CD4-positive, CD25-positive, alpha-beta regulatory T cell (primary cell): Measurements from ENCODE around the gene HEG1. TPM values are rescaled to one million over a fixed set of nuclear protein-coding genes. Genes with fewer than 3 reads are reported as not detected.

Experiments used
- ATAC-seq, 2 donors: fragments of 150-1000 bp; cut with Tn5 transposase; one replicate each; pipeline ENCODE4 v1.10.0; 2021; ENCODE audit warnings: low read depth in 2 of 2, moderate number of reproducible peaks in 2 of 2, moderate library complexity in 1 of 2
- DNase-seq, 3 donors: peaks; one replicate each; pipeline versions ENCODE4 v3.0.0 to v3.0.0-alpha.2; 2012 to 2022; ENCODE audit warnings: mixed read lengths in 1 of 3
- H3K27ac ChIP-seq: one replicate; pipeline ENCODE4 v1.7.0; 2013; ENCODE audit warnings: mild to moderate bottlenecking, low read length; ENCODE audit not compliant: insufficient read depth, poor library complexity, severe bottlenecking
- H3K27me3 ChIP-seq: one replicate; pipeline ENCODE4 v1.7.0; 2013; ENCODE audit warnings: low read length; ENCODE audit not compliant: control insufficient read depth, insufficient read depth
- H3K36me3 ChIP-seq: one replicate; pipeline ENCODE4 v1.7.0; 2013; ENCODE audit warnings: mild to moderate bottlenecking, low read length, moderate library complexity; ENCODE audit not compliant: control insufficient read depth, insufficient read depth
- H3K4me1 ChIP-seq: 2 replicates; pipeline ENCODE4 v1.7.0; 2013; ENCODE audit warnings: mild to moderate bottlenecking, low read length; ENCODE audit not compliant: insufficient read depth, control insufficient read depth, poor library complexity, severe bottlenecking
- H3K4me3 ChIP-seq: one replicate; pipeline ENCODE4 v1.7.0; 2013; ENCODE audit warnings: low read depth, mild to moderate bottlenecking, low read length, moderate library complexity
- H3K9me3 ChIP-seq, 2 experiments: 1 replicate in 1 of 2; 2 replicates in 1 of 2; pipeline ENCODE4 v1.7.0; 2013; ENCODE audit warnings: low read length in 2 of 2, mild to moderate bottlenecking in 1 of 2, moderate library complexity in 1 of 2; ENCODE audit not compliant: control insufficient read depth in 2 of 2
- H3K27ac Mint-ChIP-seq, 3 donors: one replicate each; pipeline ENCODE4 v1.8.0; 2020 to 2022; ENCODE audit warnings: mild to moderate bottlenecking in 3 of 3, mixed read lengths in 3 of 3, moderate library complexity in 2 of 3
- H3K27me3 Mint-ChIP-seq: one replicate; pipeline ENCODE4 v1.8.0; 2022; ENCODE audit warnings: mild to moderate bottlenecking, mixed read lengths
- H3K36me3 Mint-ChIP-seq: one replicate; pipeline ENCODE4 v1.8.0; 2020; ENCODE audit warnings: mixed read lengths
- H3K4me1 Mint-ChIP-seq, 4 donors: one replicate each; pipeline ENCODE4 v1.8.0; 2020 to 2022; ENCODE audit warnings: mixed read lengths in 4 of 4, mild to moderate bottlenecking in 1 of 4
- H3K4me3 Mint-ChIP-seq, 4 donors: one replicate each; pipeline ENCODE4 v1.8.0; 2020 to 2022; ENCODE audit warnings: mild to moderate bottlenecking in 4 of 4, mixed read lengths in 4 of 4, moderate library complexity in 3 of 4
- H3K9me3 Mint-ChIP-seq, 7 donors: one replicate each; pipeline ENCODE4 v1.8.0; 2020 to 2022; ENCODE audit warnings: mixed read lengths in 7 of 7, mild to moderate bottlenecking in 3 of 7, moderate library complexity in 2 of 7
- polyA plus RNA-seq, 4 donors: library from polyadenylated mRNA; unstranded; fragments of 300-500 nt; fragmentation: Illumina TruSeq; gene quantifications; one replicate each; pipeline ENCODE4 v1.2.3, GENCODE V29; 2021
- total RNA-seq: library from RNA; stranded (reverse); gene quantifications from one replicate; pipeline ENCODE4 v1.2.3, GENCODE V29; 2022

HEG1 gene
- total and polyA plus RNA-seq, 5 donors from 2014 or later, result 0.95 to 24.8 (median 2.3) TPM

DNA sequence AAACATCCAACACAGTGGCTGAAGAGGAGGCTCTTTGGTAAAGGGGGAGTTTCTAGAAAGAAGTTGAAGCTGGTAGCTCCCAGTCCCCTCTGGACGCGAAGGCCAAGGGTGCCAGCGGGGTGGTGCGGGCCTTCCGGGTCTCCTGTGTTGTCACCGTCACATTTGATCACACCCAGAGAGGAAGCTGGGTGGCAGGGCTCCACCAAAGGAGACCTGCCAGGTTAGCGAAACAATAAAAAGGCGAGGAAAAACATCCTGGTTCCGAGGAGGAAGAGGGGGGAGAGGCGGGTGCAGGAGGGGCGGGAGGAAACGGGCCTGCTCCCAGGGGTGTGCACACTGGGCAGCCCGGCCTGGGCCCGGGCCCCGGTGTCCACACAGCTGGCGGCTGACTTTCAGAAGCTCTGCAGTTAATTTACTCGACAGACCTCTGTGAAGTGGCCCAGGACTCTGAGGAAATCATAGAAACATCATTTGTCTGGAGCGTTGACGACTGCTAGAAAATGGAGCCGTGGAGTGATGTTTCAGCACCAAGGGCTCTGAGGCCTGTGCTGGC, 12.1 kb downstream of the HEG1 start:
- DNase-seq, result no peak
- Mint-ChIP-seq H3K27ac (no peak overlapping the region), H3K4me3 (no peak overlapping the region), H3K9me3 (no peaks in the 10 kb centered on the region), H3K36me3 (peaks cover 11% of the 10 kb centered on the region), H3K4me1 (peaks cover 11 to 48% (median 24%) of the 10 kb centered on the region in 4 donors), H3K27me3 (no peaks in the 10 kb centered on the region)
- H3K4me1 ChIP-seq, result no peaks in the 10 kb centered on the region
- no peak for ATAC-seq
- no peaks in the 10 kb centered on the region for H3K27me3 ChIP-seq
- no peak overlapping the region for H3K27ac ChIP-seq
- H3K4me3 ChIP-seq, result no peak overlapping the region
- peaks cover 4% of the 10 kb centered on the region for H3K36me3 ChIP-seq
- H3K9me3 ChIP-seq, result no peaks in the 10 kb centered on the region

DNA sequence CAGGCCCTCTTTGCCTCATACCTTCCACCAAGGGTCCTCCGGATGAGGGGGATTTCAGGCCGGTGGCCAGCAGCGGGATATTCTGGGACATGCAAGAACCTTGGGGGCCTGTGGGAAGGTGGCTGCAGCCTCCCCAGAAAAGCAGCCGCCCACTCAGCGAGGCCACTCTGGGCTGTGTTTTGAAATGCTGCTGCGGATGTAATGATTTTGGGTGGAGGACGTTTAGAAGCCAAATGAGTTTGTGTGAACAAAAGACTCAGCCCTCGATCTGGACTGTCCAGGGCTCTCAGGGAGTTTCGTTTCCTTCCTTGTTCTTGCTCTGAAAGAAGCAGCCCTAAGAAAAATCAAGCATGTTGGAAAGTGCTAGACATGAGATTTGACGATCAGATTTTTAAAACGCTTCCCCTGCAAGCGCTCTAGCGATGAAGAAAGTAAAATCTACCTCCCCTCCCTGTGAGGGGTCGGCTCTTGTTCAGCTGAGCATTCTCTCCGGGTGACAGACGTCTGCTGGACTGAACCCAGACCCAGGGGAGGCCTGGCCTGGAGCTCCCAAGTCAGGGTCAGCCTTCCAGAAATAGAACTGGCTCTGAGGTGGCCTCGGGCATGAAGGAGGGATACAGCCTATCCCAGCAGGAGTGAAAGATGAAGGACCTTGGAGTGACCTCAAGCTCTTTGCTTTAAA, 12.9 kb downstream of the HEG1 start:
- Mint-ChIP-seq H3K27ac (no peak overlapping the region), H3K36me3 (peaks cover 11% of the 10 kb centered on the region), H3K9me3 (peaks cover 0 to under 1% (median 0%) of the 10 kb centered on the region in 7 donors), H3K27me3 (no peaks in the 10 kb centered on the region), H3K4me1 (peaks cover 12 to 43% (median 25%) of the 10 kb centered on the region in 4 donors), H3K4me3 (no peak overlapping the region)
- Histone ChIP-seq H3K4me3 (no peak overlapping the region), H3K4me1 (no peaks in the 10 kb centered on the region), H3K27ac (no peak overlapping the region), H3K9me3 (no peaks in the 10 kb centered on the region), H3K36me3 (peaks cover 2% of the 10 kb centered on the region), H3K27me3 (no peaks in the 10 kb centered on the region)
- DNase-seq (no peak), ATAC-seq (no peak)

DNA sequence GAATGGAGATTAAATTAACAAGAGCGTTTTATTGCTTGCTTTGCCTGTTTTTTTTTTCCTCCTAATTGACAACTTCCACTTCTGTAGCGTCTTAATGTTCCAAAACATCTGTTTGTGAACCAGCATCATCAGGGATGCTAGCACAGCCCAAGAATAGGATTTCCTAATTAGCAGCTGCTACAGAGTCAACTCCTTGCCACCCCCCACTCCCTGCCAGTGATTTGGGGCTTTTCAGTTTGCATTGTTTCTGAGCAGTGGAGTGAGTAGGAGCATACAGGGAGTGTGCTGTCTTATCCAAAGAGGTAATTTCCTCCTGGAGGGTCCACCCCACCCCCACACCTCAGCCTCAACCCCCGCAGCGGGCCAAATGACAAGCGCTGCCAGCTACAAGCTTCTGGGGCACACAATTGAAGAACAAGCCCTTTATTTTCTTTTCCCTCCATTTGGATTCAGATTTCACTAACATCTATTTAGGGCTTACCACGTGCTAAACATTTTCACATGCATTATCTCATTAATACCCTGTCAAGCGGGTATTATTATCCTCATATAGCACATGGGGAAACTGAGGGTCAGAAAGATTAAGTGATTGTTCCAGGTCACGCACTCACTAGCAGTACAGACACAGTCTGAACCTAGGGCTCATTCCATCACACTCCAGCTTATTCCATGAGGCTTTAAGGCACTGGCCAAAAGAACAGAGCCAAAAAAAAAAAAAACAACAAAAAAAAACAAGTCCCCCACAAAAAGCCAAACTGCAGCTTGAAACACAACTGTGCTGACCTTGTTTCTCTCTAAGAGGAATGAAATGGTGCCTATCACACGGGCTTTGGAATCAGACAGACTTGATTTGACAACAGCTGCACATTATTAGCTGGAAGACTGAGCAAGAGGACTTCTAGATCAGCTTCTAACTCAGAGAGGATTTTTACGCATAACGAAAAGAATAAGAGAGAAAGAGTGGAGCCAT, 16.4 kb downstream of the HEG1 start:
- Histone ChIP-seq H3K27me3 (no peaks in the 10 kb centered on the region), H3K4me1 (no peaks in the 10 kb centered on the region), H3K9me3 (peaks cover 8 to 10% of the 10 kb centered on the region in 2 experiments), H3K36me3 (no peaks in the 10 kb centered on the region), H3K27ac (no peak overlapping the region), H3K4me3 (no peak overlapping the region)
- peaks cover 14% of the 10 kb centered on the region for H3K36me3 Mint-ChIP-seq
- no peaks in the 10 kb centered on the region for H3K27me3 Mint-ChIP-seq
- DNase-seq (no peak), ATAC-seq (no peak)
- peak overlapping the region in 1 of 3 donors; percentile 48 for H3K27ac Mint-ChIP-seq
- peaks cover 0 to 14% (median 5%) of the 10 kb centered on the region in 7 donors for H3K9me3 Mint-ChIP-seq
- peaks cover 26 to 41% (median 35%) of the 10 kb centered on the region in 4 donors for H3K4me1 Mint-ChIP-seq
- H3K4me3 Mint-ChIP-seq, result no peak overlapping the region

DNA sequence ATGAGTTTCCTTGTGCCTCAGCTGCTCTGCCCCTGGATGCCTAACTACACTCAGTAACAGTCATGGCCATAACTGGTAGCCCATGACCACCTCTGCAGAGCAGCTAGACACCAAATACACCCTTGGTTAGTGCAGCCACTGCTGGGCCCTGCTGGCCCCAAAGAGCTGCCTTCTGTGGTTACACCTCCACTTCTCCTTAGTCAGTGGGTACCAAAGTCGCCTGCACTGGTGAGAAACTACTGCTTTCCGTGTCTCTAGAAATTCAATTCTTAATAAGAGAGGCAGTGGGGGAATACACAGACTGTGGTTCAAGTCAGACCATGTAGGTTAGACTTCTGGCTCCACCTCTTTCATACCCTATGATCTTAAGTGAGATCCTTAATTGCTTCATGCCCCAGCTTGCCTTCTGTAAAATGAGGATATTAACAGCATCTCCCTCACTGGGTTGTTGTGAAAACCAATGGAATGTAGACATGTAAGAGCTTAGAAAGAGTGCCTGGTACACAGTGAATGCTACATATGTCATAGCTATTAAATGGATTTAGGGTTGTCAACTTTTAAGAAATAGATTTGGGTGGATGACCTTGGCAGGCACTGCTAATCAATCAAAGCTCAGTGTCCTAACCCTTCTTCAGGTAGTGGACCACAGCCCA, 18.2 kb downstream of the HEG1 start:
- no peaks in the 10 kb centered on the region for H3K27me3 Mint-ChIP-seq
- H3K9me3 Mint-ChIP-seq, result peaks cover 0 to 14% (median 5%) of the 10 kb centered on the region in 7 donors
- H3K27ac ChIP-seq, result no peak overlapping the region
- peak overlapping the region in 1 of 4 donors; percentile 54 for H3K4me3 Mint-ChIP-seq
- H3K9me3 ChIP-seq, result peaks cover 8 to 10% of the 10 kb centered on the region in 2 experiments
- no peaks in the 10 kb centered on the region for H3K4me1 ChIP-seq
- H3K36me3 ChIP-seq, result no peaks in the 10 kb centered on the region
- peaks cover 31 to 45% (median 35%) of the 10 kb centered on the region in 4 donors for H3K4me1 Mint-ChIP-seq
- H3K4me3 ChIP-seq, result no peak overlapping the region
- ATAC-seq, result no peak
- peak overlapping the region in 1 of 3 donors; percentile 49 for H3K27ac Mint-ChIP-seq
- H3K36me3 Mint-ChIP-seq, result peaks cover 17% of the 10 kb centered on the region
- no peak for DNase-seq
- no peaks in the 10 kb centered on the region for H3K27me3 ChIP-seq

DNA sequence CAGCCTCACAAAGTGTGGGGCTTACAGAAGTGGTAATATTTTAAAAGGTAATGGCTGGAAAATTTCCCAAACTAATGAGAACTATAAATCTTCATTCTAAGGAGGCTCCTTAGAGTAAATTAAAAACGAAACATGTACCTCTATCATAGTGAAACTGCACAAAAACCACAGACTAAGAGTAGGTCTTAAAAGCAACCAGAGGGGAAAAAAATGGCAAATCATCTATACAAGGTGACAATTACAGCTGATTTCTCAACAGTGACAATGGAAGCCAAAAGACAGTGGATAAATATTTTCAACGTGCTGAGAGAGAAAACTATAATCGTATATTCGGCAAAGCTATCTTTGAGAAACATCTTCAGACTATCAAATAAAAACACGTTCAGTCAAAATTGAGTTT, 20.6 kb downstream of the HEG1 start:
- Histone ChIP-seq H3K36me3 (no peaks in the 10 kb centered on the region), H3K27ac (no peak overlapping the region), H3K9me3 (peaks cover 8 to 10% of the 10 kb centered on the region in 2 experiments), H3K4me1 (no peaks in the 10 kb centered on the region), H3K27me3 (no peaks in the 10 kb centered on the region), H3K4me3 (no peak overlapping the region)
- no peaks in the 10 kb centered on the region for H3K27me3 Mint-ChIP-seq
- H3K9me3 Mint-ChIP-seq, result peaks cover 0 to 14% (median 5%) of the 10 kb centered on the region in 7 donors
- ATAC-seq, result no peak
- peaks cover 21% of the 10 kb centered on the region for H3K36me3 Mint-ChIP-seq
- no peak overlapping the region for H3K4me3 Mint-ChIP-seq
- peaks cover 22 to 44% (median 32%) of the 10 kb centered on the region in 4 donors for H3K4me1 Mint-ChIP-seq
- H3K27ac Mint-ChIP-seq, result peak overlapping the region in 1 of 3 donors; percentile 31
- DNase-seq, result peak in 1 of 3 donors; percentile 57

DNA sequence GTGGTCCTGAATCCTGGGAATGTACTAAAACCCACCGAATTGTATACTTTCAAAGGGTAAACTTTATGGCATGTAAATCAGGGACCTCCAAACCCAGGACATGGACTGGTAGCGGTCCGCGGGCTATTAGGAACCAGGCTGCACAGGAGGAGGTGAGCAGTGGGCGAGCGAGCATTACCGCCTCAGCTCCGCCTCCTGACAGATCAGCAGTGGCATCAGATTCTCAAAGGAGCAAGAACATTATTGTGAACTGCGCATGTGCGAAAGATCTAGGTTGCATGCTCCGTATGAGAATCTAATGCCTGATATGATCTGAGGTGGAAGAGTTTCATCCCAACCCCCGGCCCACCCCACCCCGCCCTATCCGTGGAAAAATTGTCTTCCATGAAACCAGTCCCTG, 22.2 kb downstream of the HEG1 start:
- Mint-ChIP-seq H3K4me1 (peaks cover 21 to 33% (median 24%) of the 10 kb centered on the region in 4 donors), H3K27me3 (no peaks in the 10 kb centered on the region), H3K36me3 (peaks cover 23% of the 10 kb centered on the region), H3K9me3 (peaks cover 0 to 14% (median 5%) of the 10 kb centered on the region in 7 donors), H3K27ac (no peak overlapping the region), H3K4me3 (no peak overlapping the region)
- peaks cover 6% of the 10 kb centered on the region for H3K36me3 ChIP-seq
- H3K4me1 ChIP-seq, result no peaks in the 10 kb centered on the region
- no peak for DNase-seq
- no peaks in the 10 kb centered on the region for H3K27me3 ChIP-seq
- no peak for ATAC-seq
- H3K9me3 ChIP-seq, result peaks cover 8 to 10% of the 10 kb centered on the region in 2 experiments
- no peak overlapping the region for H3K4me3 ChIP-seq
- H3K27ac ChIP-seq, result no peak overlapping the region

DNA sequence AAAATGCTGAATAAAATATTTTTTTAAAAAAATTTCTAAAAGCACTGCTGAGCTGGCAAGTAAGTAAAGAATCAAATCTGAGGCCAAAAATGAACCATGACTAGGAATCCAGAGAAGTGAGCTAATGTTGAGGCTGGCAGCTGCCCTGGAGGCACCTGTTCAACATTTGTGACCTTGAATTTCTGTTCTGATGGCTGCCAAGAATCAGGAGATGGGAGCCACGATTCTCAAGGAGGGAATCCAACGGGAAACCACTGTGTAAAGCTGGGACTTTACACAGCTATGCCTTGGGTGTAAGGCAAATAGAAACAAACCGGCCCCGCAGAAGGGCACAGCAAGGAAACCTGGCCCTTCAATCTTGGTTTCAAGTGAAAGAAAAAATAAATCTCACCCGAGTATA, 22.7 kb downstream of the HEG1 start:
- peaks cover 10% of the 10 kb centered on the region for H3K36me3 ChIP-seq
- no peak overlapping the region for H3K27ac ChIP-seq
- ATAC-seq, result no peak
- H3K4me1 Mint-ChIP-seq, result peaks cover 20 to 36% (median 23%) of the 10 kb centered on the region in 4 donors
- H3K9me3 ChIP-seq, result peaks cover 8 to 10% of the 10 kb centered on the region in 2 experiments
- H3K4me3 Mint-ChIP-seq, result no peak overlapping the region
- H3K27me3 ChIP-seq, result no peaks in the 10 kb centered on the region
- H3K9me3 Mint-ChIP-seq, result peaks cover 0 to 14% (median 5%) of the 10 kb centered on the region in 7 donors
- H3K27ac Mint-ChIP-seq, result no peak overlapping the region
- no peak for DNase-seq
- no peak overlapping the region for H3K4me3 ChIP-seq
- H3K36me3 Mint-ChIP-seq, result peaks cover 28% of the 10 kb centered on the region
- H3K27me3 Mint-ChIP-seq, result no peaks in the 10 kb centered on the region
- no peaks in the 10 kb centered on the region for H3K4me1 ChIP-seq
